Measurements from ENCODE around the gene SHROOM3. TPM values are rescaled to one million over a fixed set of nuclear protein-coding genes. Genes with fewer than 3 reads are reported as not detected.

Gene SHROOM3
- total and polyA plus RNA-seq, 12 donors: 1.1 to 16.2 (median 8.8) TPM

DNA sequence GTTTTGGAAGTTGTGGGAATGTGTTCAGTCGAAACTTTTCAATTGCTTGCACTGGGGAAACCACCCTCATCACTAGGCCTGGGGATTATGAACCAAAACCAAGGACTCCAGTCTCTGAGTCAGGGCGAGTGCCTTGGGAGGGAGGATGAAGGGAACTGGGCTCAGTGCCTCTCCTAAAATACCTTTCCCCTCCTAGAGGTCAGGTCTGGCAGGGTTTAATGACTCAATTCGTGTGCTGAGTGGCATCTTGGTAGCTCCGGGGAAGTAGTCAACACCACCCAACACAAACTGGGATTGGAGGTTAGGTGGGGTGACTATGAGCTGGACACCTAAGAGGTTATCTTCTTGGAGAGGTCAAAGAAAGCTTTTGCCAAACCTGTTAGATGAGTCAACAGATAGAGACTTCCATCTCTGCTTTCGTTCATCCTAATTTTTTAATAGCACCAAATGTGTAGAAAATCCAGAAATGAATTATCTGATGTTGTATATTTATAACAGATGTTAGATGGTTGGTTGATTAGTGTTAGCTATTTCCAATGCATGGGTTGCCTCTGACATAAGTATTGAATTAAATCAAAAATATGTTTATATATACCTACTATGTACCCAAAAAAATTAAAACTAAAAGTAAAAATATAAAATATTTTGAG lies 202.8 kb downstream of the SHROOM3 start:
- no peak for TF ChIP-seq POLR2A (IDR thresholded peaks at IDR 0.05)
- TF ChIP-seq, protein P1, sequence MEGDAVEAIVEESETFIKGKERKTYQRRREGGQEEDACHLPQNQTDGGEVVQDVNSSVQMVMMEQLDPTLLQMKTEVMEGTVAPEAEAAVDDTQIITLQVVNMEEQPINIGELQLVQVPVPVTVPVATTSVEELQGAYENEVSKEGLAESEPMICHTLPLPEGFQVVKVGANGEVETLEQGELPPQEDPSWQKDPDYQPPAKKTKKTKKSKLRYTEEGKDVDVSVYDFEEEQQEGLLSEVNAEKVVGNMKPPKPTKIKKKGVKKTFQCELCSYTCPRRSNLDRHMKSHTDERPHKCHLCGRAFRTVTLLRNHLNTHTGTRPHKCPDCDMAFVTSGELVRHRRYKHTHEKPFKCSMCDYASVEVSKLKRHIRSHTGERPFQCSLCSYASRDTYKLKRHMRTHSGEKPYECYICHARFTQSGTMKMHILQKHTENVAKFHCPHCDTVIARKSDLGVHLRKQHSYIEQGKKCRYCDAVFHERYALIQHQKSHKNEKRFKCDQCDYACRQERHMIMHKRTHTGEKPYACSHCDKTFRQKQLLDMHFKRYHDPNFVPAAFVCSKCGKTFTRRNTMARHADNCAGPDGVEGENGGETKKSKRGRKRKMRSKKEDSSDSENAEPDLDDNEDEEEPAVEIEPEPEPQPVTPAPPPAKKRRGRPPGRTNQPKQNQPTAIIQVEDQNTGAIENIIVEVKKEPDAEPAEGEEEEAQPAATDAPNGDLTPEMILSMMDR (IDR thresholded peaks at IDR 0.05): no peak
- Histone ChIP-seq H3K27me3 (no peaks in the 10 kb centered on the region), H3K4me3 (no peak overlapping the region), H3K27ac (no peak overlapping the region), H3K9me3 (replicated peaks in 1 of 3) (no peaks in the 10 kb centered on the region), H3K4me1 (replicated peaks in 1 of 2) (peaks cover 0 to 5% of the 10 kb centered on the region in 2 donors), H3K36me3 (replicated peaks in 1 of 2) (no peaks in the 10 kb centered on the region)
- DNase-seq: peak in 5 of 7 donors; percentile 21 to 67 (median 45)
- WGBS, 4 donors: 30 to 49% (median 40%) methylated on average over 5 of the region's 5 CpGs
- intact Hi-C loops (cut with DNase I): no loop called here

DNA sequence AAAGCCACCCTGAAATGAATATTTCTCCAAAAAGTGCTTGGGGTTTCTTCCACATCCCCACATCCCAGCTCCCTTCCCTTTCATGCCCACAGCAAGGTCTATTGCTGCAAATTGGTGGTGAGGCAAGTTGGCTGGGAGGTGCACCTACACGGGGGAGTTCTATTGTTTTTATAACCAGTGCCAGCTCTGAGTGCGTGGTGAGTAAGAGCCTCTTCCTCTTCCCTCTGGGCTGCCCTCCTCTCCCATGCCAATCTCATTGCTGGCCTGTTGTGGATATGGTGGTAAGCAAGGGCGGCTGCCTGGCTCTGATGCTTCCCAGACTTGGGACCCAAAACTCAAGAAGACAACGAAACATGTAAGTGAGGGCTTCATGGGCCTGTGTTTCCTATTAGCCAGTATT lies 204.3 kb downstream of the SHROOM3 start:
- WGBS, 4 donors: 57 to 90% (median 70%) methylated on average over 4 of the region's 4 CpGs
- Histone ChIP-seq H3K9me3 (replicated peaks in 1 of 3) (no peaks in the 10 kb centered on the region), H3K4me1 (replicated peaks in 1 of 2) (peaks cover 0 to 2% of the 10 kb centered on the region in 2 donors), H3K4me3 (no peak overlapping the region), H3K27me3 (no peaks in the 10 kb centered on the region), H3K27ac (no peak overlapping the region), H3K36me3 (replicated peaks in 1 of 2) (no peaks in the 10 kb centered on the region)
- DNase-seq: no peak
- TF ChIP-seq, protein P1 (IDR thresholded peaks at IDR 0.05): no peak
- TF ChIP-seq POLR2A (IDR thresholded peaks at IDR 0.05): no peak
- intact Hi-C loops (cut with DNase I): no loop called here

DNA sequence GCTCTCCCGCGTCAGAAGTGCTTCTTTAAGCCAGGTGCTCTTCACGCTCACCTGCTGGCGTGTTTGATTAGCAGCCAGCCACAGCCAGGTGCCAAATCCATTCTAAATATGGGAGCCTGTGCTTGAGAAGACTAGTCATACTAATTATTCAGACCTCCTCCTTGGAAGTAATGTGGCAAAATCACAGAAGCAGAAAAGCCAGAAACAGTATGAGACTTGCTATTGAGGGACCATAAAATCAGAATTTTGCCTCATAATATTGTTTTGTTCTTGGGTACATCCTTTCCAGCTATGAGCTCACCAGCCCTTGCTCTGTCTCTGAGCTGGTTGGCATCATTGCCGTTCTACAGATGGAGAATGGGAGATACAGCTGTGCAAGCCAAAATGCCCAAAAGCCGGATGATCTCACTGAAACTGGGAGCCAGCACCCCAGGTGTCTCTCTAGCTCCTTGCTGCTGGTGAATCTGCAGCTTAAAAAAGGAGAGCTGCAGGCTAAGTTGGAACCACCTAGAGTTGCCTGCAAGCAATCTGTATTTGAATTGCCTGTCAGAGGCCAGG lies 205.4 kb downstream of the SHROOM3 start:
- intact Hi-C loops (cut with DNase I): no loop called here
- TF ChIP-seq POLR2A (IDR thresholded peaks at IDR 0.05): no peak
- TF ChIP-seq, protein P1 (IDR thresholded peaks at IDR 0.05): no peak
- Histone ChIP-seq H3K27ac (no peak overlapping the region), H3K4me3 (no peak overlapping the region), H3K4me1 (replicated peaks in 1 of 2) (no peaks in the 10 kb centered on the region), H3K36me3 (replicated peaks in 1 of 2) (no peaks in the 10 kb centered on the region), H3K27me3 (no peaks in the 10 kb centered on the region), H3K9me3 (replicated peaks in 1 of 3) (no peaks in the 10 kb centered on the region)
- DNase-seq: no peak
- WGBS, 4 donors: 88 to 95% (median 91%) methylated on average over 6 of the region's 6 CpGs

DNA sequence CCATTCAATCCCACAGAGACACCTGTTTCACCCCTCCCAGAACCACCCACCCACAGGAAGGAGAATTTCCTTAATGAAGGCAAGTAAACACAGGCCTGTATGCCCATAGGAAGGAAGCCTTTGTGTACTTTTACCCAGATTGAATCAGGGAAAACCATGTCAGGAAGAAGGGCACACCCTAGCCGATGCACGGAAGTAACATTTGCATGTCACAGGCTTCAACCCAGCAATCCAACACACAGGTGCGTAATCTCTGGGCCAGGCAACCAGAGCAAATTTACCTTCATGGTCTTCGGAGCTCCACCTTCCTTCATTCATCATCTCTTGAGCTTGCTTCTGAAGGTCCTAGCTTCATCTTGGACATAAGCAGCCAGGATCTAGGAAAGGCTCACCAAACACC lies 206.3 kb downstream of the SHROOM3 start:
- no peaks in the 10 kb centered on the region for H3K36me3 ChIP-seq (replicated peaks in 1 of 2)
- TF ChIP-seq POLR2A (IDR thresholded peaks at IDR 0.05): no peak
- TF ChIP-seq, protein P1 (IDR thresholded peaks at IDR 0.05): no peak
- H3K4me3 ChIP-seq: no peak overlapping the region
- H3K27me3 ChIP-seq: no peaks in the 10 kb centered on the region
- no peak for DNase-seq
- intact Hi-C loops (cut with DNase I): no loop called here
- no peaks in the 10 kb centered on the region for H3K9me3 ChIP-seq (replicated peaks in 1 of 3)
- 83 to 93% (median 87%) methylated on average over 4 of the region's 4 CpGs for WGBS, 4 donors
- no peaks in the 10 kb centered on the region for H3K4me1 ChIP-seq (replicated peaks in 1 of 2)
- no peak overlapping the region for H3K27ac ChIP-seq

All from adrenal gland (tissue), 12 donors.